ENCODE measurements around the gene IQGAP2.
"Not testable (repeated sequence)": the region's sequence is repeated elsewhere in the genome, so short reads cannot be mapped to it uniquely, and the experiment has no call there.

Gene IQGAP2

GRCh38 chr5:76674330-76675066 is 271.4 kb downstream of the IQGAP2 start:
- DNase-seq = no peak

GRCh38 chr5:76675364-76675763 is 272.3 kb downstream of the IQGAP2 start:
- no peak for DNase-seq

- DNase-seq = no peak
These were observed 274.9 kb downstream of the IQGAP2 start for GRCh38 chr5:76677849-76678472.

- DNase-seq = no peak
These were observed 276.1 kb downstream of the IQGAP2 start for GRCh38 chr5:76679231-76679630.

- DNase-seq = not testable (repeated sequence)
These were observed 277.7 kb downstream of the IQGAP2 start for GRCh38 chr5:76680826-76681225.

GRCh38 chr5:76681287-76681686 is 278.2 kb downstream of the IQGAP2 start:
- DNase-seq = no peak

GRCh38 chr5:76682387-76682786 is 279.3 kb downstream of the IQGAP2 start:
- no peak for DNase-seq

GRCh38 chr5:76683816-76684731 is 281.0 kb downstream of the IQGAP2 start:
- DNase-seq = no peak

GRCh38 chr5:76684756-76685519 is 281.9 kb downstream of the IQGAP2 start:
- DNase-seq = no peak

GRCh38 chr5:76685704-76686103 is 282.6 kb downstream of the IQGAP2 start:
- no peak for DNase-seq

- DNase-seq = no peak
These were observed 285.1 kb downstream of the IQGAP2 start for GRCh38 chr5:76688212-76688611.

- no peak for DNase-seq
These were observed 285.8 kb downstream of the IQGAP2 start for GRCh38 chr5:76688836-76689235.

- DNase-seq = no peak
These were observed 286.4 kb downstream of the IQGAP2 start for GRCh38 chr5:76689321-76690036.

GRCh38 chr5:76690037-76690679 is 287.1 kb downstream of the IQGAP2 start:
- DNase-seq = no peak

GRCh38 chr5:76690704-76691466 is 287.8 kb downstream of the IQGAP2 start:
- no peak for DNase-seq

GRCh38 chr5:76691467-76692273 is 288.6 kb downstream of the IQGAP2 start:
- no peak for DNase-seq

- DNase-seq = no peak
These were observed 289.1 kb downstream of the IQGAP2 start for GRCh38 chr5:76692274-76692540.

GRCh38 chr5:76692651-76693050 is 289.6 kb downstream of the IQGAP2 start:
- no peak for DNase-seq

- DNase-seq = no peak
These were observed 290.1 kb downstream of the IQGAP2 start for GRCh38 chr5:76693141-76693540.

- no peak for DNase-seq
These were observed 291.2 kb downstream of the IQGAP2 start for GRCh38 chr5:76694317-76694716.

All from CD4-positive, alpha-beta T cell treated with Interleukin-4 for 1 hour (primary cell).